ENCODE results near the gene RBM47.

Gene RBM47

GRCh38 chr4:40586034-40586433 lies 43.6 kb downstream of the RBM47 start:
- DNase-seq: no peak

- DNase-seq: no peak
Observed at GRCh38 chr4:40585201-40585799, 44.4 kb downstream of the RBM47 start.

- no peak for DNase-seq
Observed at GRCh38 chr4:40584517-40585141, 45.0 kb downstream of the RBM47 start.

- no peak for DNase-seq
Observed at GRCh38 chr4:40583850-40584439, 45.7 kb downstream of the RBM47 start.

GRCh38 chr4:40582413-40582812 lies 47.3 kb downstream of the RBM47 start:
- DNase-seq: no peak

- no peak for DNase-seq
Observed at GRCh38 chr4:40581254-40582140, 48.2 kb downstream of the RBM47 start.

GRCh38 chr4:40579983-40580382 lies 49.7 kb downstream of the RBM47 start:
- DNase-seq: no peak

GRCh38 chr4:40577588-40578253 lies 51.9 kb downstream of the RBM47 start:
- no peak for DNase-seq

- no peak for DNase-seq
Observed at GRCh38 chr4:40576651-40577480, 52.8 kb downstream of the RBM47 start.

GRCh38 chr4:40575846-40576245 lies 53.8 kb downstream of the RBM47 start:
- DNase-seq: no peak

GRCh38 chr4:40573593-40574311 lies 55.9 kb downstream of the RBM47 start:
- DNase-seq: no peak

- DNase-seq: no peak
Observed at GRCh38 chr4:40572692-40573310, 56.9 kb downstream of the RBM47 start.

- no peak for DNase-seq
Observed at GRCh38 chr4:40571208-40571607, 58.5 kb downstream of the RBM47 start.

- DNase-seq: no peak
Observed at GRCh38 chr4:40570348-40571077, 59.2 kb downstream of the RBM47 start.

GRCh38 chr4:40564815-40565483 lies 64.7 kb downstream of the RBM47 start:
- no peak for DNase-seq

GRCh38 chr4:40564004-40564403 lies 65.7 kb downstream of the RBM47 start:
- no peak for DNase-seq

GRCh38 chr4:40563401-40563800 lies 66.3 kb downstream of the RBM47 start:
- DNase-seq: no peak

GRCh38 chr4:40562681-40563080 lies 67.0 kb downstream of the RBM47 start:
- no peak for DNase-seq

- DNase-seq: no peak
Observed at GRCh38 chr4:40562208-40562607, 67.5 kb downstream of the RBM47 start.
